GM21619 (cell line): Measurements from ENCODE around the gene IGSF5.
"Not testable (repeated sequence)": the region's sequence is repeated elsewhere in the genome, so short reads cannot be mapped to it uniquely, and the experiment has no call there.

Source experiments
- ATAC-seq: cut with Tn5 transposase; IDR thresholded peaks from one replicate; pipeline ENCODE4 v1.9.1; 2021; ENCODE audit not compliant: unreplicated experiment

Gene IGSF5

GRCh38 chr21:39737376-39738000 is 7.5 kb upstream of the IGSF5 start:
- no peak for ATAC-seq

DNA sequence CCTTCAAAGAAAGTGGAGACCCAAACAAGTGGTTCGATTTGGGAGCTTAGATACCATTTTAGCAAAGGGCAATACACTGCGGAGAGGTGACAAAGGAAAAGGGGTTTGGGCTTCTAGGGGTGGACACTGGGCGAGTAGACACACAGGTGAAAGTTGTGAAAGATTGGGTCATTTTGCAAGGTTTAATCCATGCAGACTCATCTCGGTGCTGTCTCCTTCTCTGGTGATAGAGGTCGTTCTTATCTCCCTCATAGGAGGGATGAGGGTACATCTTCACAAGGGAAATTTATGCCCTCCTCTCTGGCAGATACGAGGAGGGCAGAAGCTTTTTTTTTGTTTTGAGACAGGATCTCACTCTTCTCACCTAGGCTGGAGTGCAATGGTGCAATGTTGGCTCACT is 6.4 kb upstream of the IGSF5 start:
- no peak for ATAC-seq

- not testable (repeated sequence) for ATAC-seq
These were observed 5.5 kb upstream of the IGSF5 start for GRCh38 chr21:39739531-39739930.

- ATAC-seq, result not testable (repeated sequence)
These were observed 2.4 kb upstream of the IGSF5 start for GRCh38 chr21:39742561-39742960.

- ATAC-seq, result not testable (repeated sequence)
These were observed 349 bp downstream of the IGSF5 start for GRCh38 chr21:39745332-39745731.

DNA sequence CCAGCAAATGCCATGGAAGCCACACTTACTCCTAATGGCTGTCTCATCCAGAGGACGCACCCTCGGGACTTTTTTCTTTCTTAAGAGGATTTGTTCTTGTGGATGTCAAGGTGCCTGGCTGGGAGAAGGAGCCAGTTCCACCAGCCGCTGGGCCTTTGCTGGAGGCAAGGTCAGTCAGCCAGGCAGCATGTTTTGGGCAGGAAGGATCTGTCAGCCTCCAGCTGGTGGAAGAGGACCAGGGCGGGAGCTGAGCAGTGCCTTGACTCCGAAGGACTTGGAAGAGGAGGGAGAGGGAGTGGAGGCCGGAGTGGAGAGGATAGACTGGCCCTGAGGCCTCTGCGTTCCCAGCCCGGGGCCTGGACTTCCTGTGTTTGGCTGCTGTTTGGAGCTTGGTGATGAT is 5.7 kb downstream of the IGSF5 start:
- no peak for ATAC-seq

DNA sequence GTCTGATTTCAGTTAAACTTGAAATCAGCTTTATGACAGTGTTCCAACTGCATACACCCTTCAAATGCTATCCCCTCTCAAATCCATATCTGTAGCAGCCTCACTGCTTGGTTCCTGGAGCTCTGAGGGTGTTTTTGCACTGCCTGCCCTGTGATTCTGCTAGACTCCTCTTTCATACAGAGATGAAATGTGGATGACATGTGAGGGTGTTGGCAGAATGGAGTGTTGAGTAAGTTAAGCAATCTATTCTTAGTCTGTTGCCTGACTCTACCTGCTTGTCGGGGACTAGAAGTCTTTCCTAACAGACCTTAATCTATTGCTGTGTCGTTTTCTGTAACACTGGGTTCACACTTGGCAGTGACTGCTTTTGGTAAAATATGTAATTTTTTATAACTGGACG is 9.8 kb downstream of the IGSF5 start:
- ATAC-seq, result no peak

GRCh38 chr21:39756285-39756684 is 11.3 kb downstream of the IGSF5 start:
- ATAC-seq, result no peak

DNA sequence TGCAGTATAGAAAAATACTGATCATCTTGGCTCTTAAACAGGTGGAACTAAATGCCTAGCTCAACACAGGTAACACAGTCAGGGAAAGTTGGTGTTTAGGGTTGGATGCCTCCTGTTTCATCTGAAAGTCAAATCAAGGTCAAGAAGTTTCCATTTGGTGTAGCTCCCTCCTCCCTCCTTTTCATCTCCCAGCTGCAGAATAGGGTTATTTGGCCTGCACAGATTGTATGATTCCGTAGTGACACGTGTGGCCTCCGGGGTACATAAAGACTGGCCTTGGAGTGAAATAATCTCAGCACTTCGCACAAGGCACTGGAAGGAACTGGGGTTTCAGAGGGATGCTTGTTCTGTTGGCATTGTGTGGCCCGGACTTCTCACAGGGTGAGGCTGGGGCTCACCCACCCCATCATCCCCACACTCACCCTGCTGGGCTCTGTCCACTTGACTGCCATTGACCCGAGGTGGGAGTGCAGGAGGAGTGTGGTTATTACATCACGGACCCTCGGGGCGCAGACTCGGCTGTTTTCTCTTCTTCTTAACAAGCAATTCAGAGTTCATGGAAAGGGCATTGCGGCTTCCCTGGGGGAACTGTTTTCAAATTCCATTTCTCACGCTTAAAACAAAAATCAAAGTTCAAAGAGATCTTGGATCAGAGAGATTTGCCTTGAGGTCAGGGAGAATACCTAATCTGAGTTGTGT is 18.4 kb downstream of the IGSF5 start:
- ATAC-seq, result no peak

GRCh38 chr21:39774227-39774626 is 29.2 kb downstream of the IGSF5 start:
- no peak for ATAC-seq

GRCh38 chr21:39775816-39776215 is 30.8 kb downstream of the IGSF5 start:
- no peak for ATAC-seq

DNA sequence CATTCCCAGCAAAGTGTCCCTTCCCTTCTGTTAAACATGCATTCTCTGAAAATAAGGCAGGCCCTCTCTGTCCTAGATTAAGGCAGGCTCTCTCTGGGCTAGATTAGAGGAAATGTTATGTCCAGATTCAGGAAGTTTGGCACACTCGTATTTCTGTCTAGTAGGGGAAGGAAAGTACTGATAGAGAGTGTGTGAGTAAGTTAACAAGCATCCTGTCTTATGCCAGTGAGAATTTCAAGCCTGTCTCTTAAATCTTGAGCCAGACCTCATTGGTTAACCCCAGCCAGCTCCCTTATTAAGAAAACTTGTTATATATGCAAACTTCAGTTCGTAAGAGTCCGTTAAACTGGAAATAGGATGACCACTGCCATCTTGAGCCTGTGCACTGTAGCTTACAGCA is 31.6 kb downstream of the IGSF5 start:
- no peak for ATAC-seq

- ATAC-seq, result no peak
These were observed 36.3 kb downstream of the IGSF5 start for GRCh38 chr21:39781331-39781730.

DNA sequence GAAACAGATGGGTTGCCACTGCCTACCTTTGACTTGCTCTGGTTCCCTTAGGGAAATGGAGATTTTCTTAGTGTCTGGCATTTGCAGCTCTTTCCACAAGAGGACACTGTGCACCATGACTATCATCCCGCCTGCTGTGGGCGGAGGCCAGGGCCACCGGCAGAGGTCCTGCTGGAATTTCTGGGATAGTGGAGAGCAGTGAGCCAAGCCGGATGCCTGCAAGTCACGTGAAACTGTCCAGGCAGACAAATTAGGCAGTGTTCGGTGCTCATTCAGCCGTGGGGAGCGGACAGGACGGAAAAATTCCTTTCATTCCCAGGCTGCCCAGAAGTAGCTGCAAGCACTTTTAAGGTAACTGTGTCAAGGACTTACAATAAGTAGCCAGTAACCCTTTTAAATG is 43.4 kb downstream of the IGSF5 start:
- no peak for ATAC-seq

- no peak for ATAC-seq
These were observed 51.5 kb downstream of the IGSF5 start for GRCh38 chr21:39796466-39796865.

DNA sequence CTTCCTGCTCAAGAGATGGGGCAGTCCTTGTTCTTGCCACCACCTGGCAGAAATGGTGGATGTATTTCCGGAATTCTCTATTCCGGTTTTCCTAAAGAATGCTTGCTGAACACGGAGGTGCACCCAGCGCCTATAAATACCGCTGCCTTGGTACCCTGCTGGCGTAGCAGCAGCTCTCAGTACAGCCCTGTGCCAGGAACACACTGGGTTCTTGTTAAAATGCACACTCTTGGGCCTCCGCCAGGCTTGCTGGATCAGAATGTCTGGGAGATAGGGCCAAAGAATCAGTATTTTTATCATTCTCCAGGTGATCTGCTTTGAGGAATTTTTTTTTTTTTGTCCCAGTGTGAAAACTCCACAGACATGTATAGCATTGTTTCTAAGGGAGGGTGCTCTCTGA is 54.2 kb downstream of the IGSF5 start:
- no peak for ATAC-seq

- no peak for ATAC-seq
These were observed 55.3 kb downstream of the IGSF5 start for GRCh38 chr21:39800311-39800710.

GRCh38 chr21:39802217-39802616 is 57.2 kb downstream of the IGSF5 start:
- no peak for ATAC-seq

DNA sequence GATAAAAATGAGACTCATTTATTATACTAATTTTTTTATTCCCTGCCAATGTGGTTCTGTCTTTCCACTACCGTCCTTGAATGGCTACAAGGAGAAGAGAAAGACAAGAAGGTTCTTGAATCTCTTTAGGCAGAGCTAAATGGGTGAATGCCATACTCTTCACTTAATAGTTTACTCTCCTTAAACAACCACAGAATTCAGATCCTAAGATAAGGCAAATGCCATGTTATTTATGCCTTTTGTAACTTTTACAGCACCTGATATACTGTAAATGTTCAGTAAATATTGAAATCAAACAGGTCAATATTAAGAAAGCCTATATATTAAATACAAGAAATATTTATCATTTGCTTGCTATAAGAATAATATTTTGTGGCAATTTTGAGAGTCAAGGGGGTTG is 58.4 kb downstream of the IGSF5 start:
- no peak for ATAC-seq

GRCh38 chr21:39804240-39804639 is 59.3 kb downstream of the IGSF5 start:
- ATAC-seq, result no peak

DNA sequence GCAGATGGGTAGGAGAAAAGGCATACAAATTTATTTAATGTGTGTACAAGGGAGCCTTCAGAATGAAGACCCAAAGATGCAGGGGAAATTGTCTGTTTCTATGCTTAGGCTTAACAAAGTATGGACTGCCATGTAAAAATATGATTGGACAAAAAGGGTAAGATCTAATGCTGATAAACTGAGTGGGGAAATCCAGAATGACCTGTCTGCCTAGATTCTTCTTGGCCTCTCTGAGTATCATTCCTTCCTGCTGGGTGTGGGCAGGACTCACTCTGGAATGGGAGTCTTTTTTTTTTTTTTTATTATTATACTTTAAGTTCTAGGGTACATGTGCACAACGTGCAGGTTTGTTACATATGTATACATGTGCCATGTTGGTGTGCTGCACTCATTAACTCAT is 61.0 kb downstream of the IGSF5 start:
- ATAC-seq, result no peak

DNA sequence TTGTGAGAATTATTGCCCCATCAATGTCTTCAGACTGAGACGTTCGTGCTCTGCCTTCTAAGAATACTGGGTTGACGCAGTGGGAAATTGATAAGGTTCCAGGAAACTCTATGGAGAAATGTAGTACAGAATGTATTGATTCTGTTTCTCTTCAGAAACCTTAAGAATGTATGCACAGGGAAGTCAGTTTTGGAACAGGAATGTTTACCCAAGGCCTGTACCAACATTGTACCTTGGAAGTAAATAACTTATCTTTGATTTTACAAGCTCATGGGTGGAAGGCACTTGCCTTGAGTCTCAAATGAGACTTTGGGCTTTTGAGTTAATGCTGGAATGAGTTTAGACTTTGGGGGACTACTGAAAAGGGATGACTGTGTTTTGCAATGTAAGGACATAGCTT is 62.8 kb downstream of the IGSF5 start:
- ATAC-seq, result no peak

DNA sequence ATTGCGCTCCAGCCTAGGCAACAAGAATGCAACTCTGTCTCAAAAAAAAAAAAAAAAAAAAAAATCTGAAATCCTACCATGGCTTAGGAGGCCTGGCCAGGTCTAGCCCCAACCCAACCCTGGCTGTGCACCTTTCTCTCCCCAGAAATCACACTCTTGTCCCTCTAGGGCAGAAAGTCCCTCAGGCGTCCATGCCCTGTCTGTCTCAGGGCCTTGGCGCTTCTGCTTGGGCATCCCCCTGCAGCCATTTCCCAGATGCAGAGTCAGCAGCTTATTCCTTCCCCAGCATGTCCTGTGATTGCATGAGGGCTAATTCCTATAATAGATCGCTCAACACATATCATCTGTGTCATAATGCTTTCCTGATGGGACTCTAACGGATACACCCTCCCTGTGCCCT is 65.0 kb downstream of the IGSF5 start:
- no peak for ATAC-seq
